K562 (cell line): ENCODE measurements around the gene THAP8. TPM values are rescaled to one million over a fixed set of nuclear protein-coding genes. Genes with fewer than 3 reads are reported as not detected.

Experiments used
- ATAC-seq: fragments of 200-7000 bp; cut with Tn5 transposase; 3 replicates; pipeline ENCODE4 v1.9.1; 2020; ENCODE audit warnings: moderate library complexity
- BruUV-seq: library from RNA; stranded (reverse); fragments of 400-500 nt; replicated peaks from 2 replicates; lab custom pipeline; 2021; lab: Mats Ljungman, UMichigan
- CTCF ChIA-PET: fragments of 300-600 bp; formaldehyde crosslinking; extraction: SDS; loops from one replicate; lab custom pipeline; 2021; ENCODE audit warnings: low intra/inter-chr PET ratio; lab: Yijun Ruan, JAX
- POLR2A ChIA-PET: fragments of 300-600, 350-650 bp; sonication (Branson Sonifier 250); formaldehyde crosslinking; extraction: SDS; loops from one replicate; lab custom pipeline; 2021; ENCODE audit warnings: antibody characterized with exemption, inconsistent platforms; lab: Yijun Ruan, JAX
- DNase-seq, 4 experiments: peaks; one replicate each; pipeline versions ENCODE4 v3.0.0 to v3.0.0-alpha.2; 2011 to 2018; ENCODE audit warnings: low spot score in 3 of 4, mixed read lengths in 3 of 4; ENCODE audit errors: extremely low read depth in 1 of 4
- FAIRE-seq: peaks from 2 replicates; lab custom pipeline; 2011; peaks lifted over from hg19 to GRCh38; lab: Jason Lieb, UNC
- H2AFZ ChIP-seq: 2 replicates; pipeline ENCODE4 v1.6.0; 2011; ENCODE audit warnings: low read depth, low read length, control low read depth, inconsistent platforms
- H3K27ac ChIP-seq: fragments of 200-600 bp; 3 replicates; pipeline ENCODE4 v1.8.0; 2011; ENCODE audit warnings: low read depth, mild to moderate bottlenecking, control low read depth, inconsistent platforms, low read length, moderate library complexity, mixed read lengths; ENCODE audit errors: extremely low read depth
- H3K27me3 ChIP-seq, 2 experiments: fragments of 300-600 bp in 1 of 2; 2 replicates in 1 of 2; 3 replicates in 1 of 2; pipeline versions ENCODE4 v1.6.0 to v1.8.0; 2011; ENCODE audit warnings: inconsistent platforms in 2 of 2, low read length in 2 of 2, mild to moderate bottlenecking in 1 of 2, mixed read lengths in 1 of 2, moderate library complexity in 1 of 2; ENCODE audit not compliant: control insufficient read depth in 2 of 2, insufficient read depth in 2 of 2
- H3K36me3 ChIP-seq: fragments of 300-600 bp; 3 replicates; pipeline ENCODE4 v1.8.0; 2011; ENCODE audit warnings: mild to moderate bottlenecking, low read length, inconsistent platforms; ENCODE audit not compliant: control insufficient read depth, insufficient read depth
- H3K4me1 ChIP-seq, 2 experiments: fragments of 200-600 bp in 1 of 2; replicated peaks in 1 of 2; 2 replicates in 1 of 2; 3 replicates in 1 of 2; pipeline versions ENCODE4 v1.5.1 to v1.8.0; 2011; ENCODE audit warnings: inconsistent platforms in 2 of 2, low read length in 2 of 2, mild to moderate bottlenecking in 1 of 2, mixed read lengths in 1 of 2, moderate library complexity in 1 of 2; ENCODE audit not compliant: control insufficient read depth in 2 of 2, insufficient read depth in 2 of 2
- H3K4me2 ChIP-seq: 2 replicates; pipeline ENCODE4 v1.6.1; 2011; ENCODE audit warnings: low read length, control low read depth, inconsistent platforms, mixed read lengths; ENCODE audit not compliant: insufficient read depth
- H3K4me3 ChIP-seq: fragments of 200-600 bp; sonication (generic), shearing (Covaris generic); 2 replicates; pipeline ENCODE4 v1.5.1; 2016; ENCODE audit warnings: control low read depth, inconsistent platforms
- H3K79me2 ChIP-seq: fragments of 200-600 bp; 3 replicates; pipeline ENCODE4 v1.8.0; 2011; ENCODE audit warnings: low read length, inconsistent platforms; ENCODE audit not compliant: control insufficient read depth, insufficient read depth
- H3K9ac ChIP-seq, 2 experiments: 2 replicates each; pipeline versions ENCODE4 v1.6.0 to v1.6.1; 2011; ENCODE audit warnings: low read depth in 2 of 2, low read length in 2 of 2, control low read depth in 1 of 2, inconsistent platforms in 1 of 2, mild to moderate bottlenecking in 1 of 2, mixed read lengths in 1 of 2; ENCODE audit not compliant: insufficient read depth in 1 of 2
- H3K9me1 ChIP-seq: one replicate; pipeline ENCODE4 v1.6.0; 2011; ENCODE audit warnings: inconsistent platforms, mild to moderate bottlenecking, low read length, moderate library complexity; ENCODE audit not compliant: control insufficient read depth, insufficient read depth
- H3K9me3 ChIP-seq: replicated peaks from 2 replicates; pipeline ENCODE4 v1.5.1; 2011; ENCODE audit warnings: low read depth, low read length, inconsistent platforms; ENCODE audit not compliant: control insufficient read depth, insufficient read depth
- H4K20me1 ChIP-seq: replicated peaks from 2 replicates; pipeline ENCODE4 v1.6.1; 2011; ENCODE audit warnings: low read length, inconsistent platforms, mixed read lengths; ENCODE audit not compliant: control insufficient read depth, insufficient read depth
- POLR2G ChIP-seq: fragments of 200-400 bp; formaldehyde crosslinking; IDR thresholded peaks from 2 replicates; pipeline ENCODE4 v1.6.1; 2017; ENCODE audit warnings: low read depth, mild to moderate bottlenecking, antibody characterized with exemption, low read length, moderate library complexity
- WGBS: fragments of 100-300 bp; shearing (Covaris generic); methylation state at CpG from one replicate; pipeline ENCODE4 v1.1.6; 2016; ENCODE audit warnings: low coverage, mixed read lengths; ENCODE audit not compliant: insufficient coverage; ENCODE audit errors: missing lambda C conversion rate; 5-methylcytosine and 5-hydroxymethylcytosine counted together
- in situ Hi-C: fragments of 300-500 bp; cut with MboI; formaldehyde crosslinking; loops from 4 replicates; pipeline ENCODE4 v1.15.0; 2018; ENCODE audit warnings: inconsistent platforms, mixed read lengths
- intact Hi-C: fragments of 100-400 bp; cut with micrococcal nuclease; formaldehyde crosslinking; loops from 2 replicates; pipeline ENCODE4 v1.14.2; 2022
- polyA plus RNA-seq, 8 experiments: library from polyadenylated mRNA; depleted of rRNA in 4 of 8; stranded (reverse) in 5 of 8; unstranded in 3 of 8; fragments of >200 nt; fragmentation: Nextera tagmentation in 2 of 8; fragmentation: Illumina TruSeq in 1 of 8; extraction: Ambion mirVana in 2 of 8; extraction: Trizol in 1 of 8; gene quantifications; 2 replicates each; pipeline versions ENCODE4 v1.2.1 to v1.2.3, GENCODE V29; 2011 to 2014; ENCODE audit warnings: inconsistent platforms in 1 of 8, missing spikeins in 1 of 8
- total RNA-seq, 7 experiments: library from RNA; depleted of rRNA in 6 of 7; stranded (reverse); fragments of >200 nt in 6 of 7; fragmentation: Illumina TruSeq in 2 of 7; extraction: Trizol in 2 of 7; gene quantifications; 2 replicates each; pipeline versions ENCODE4 v1.2.1 to v1.2.3, GENCODE V29; 2011 to 2021; ENCODE audit warnings: low replicate concordance in 1 of 7
- TF ChIP-seq, protein P1 (sequence below): fragments of 450-650 bp; IDR thresholded peaks from 2 replicates; pipeline ENCODE4 v1.6.1; 2016; ENCODE audit warnings: mild to moderate bottlenecking, moderate library complexity

The THAP8 gene
- total and polyA plus RNA-seq, 9 of the 15 experiments (the other 6 are each of a cell fraction or from before 2014, with no cell fraction given), result 0.11 to 2.0 (median 0.94) TPM

DNA sequence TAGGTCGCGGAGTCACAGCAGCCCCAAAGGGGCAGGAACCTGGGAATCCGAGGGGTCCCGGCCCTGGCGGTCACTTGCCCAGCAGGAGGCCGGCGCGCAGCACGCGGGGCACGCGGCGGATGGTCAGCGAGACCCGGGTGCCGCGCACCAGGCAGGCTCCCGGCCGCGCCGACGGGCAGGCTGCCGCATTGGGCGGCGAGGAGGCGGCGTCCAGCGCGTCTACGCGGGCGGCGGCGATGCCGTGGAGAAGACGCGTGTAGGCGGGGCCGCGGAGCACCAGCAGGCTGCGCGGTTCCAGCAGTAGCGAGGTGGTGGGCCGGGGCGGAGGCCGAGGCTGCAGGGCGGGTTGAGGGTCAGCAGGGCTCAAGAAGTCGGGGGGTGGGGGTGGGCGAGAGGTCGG, 44.9 kb downstream of the THAP8 start:
- 97% methylated on average over 27 of the region's 50 CpGs for WGBS
- intact Hi-C loops (no loop called here), in situ Hi-C loops (no loop called here)
- H3K27ac ChIP-seq, result no peak overlapping the region
- H3K9me3 ChIP-seq, result no peaks in the 10 kb centered on the region
- CTCF ChIA-PET, result no interaction called here
- POLR2A ChIA-PET, result no interaction called here
- H3K4me3 ChIP-seq, result no peak overlapping the region
- no peak overlapping the region for H2AFZ ChIP-seq
- ATAC-seq (no peak), DNase-seq (no peak), FAIRE-seq (no peak)
- no peaks in the 10 kb centered on the region for H3K9me1 ChIP-seq
- TF ChIP-seq POLR2G, result 0 out of 2 replicates have a peak, but pooled peaks have one; percentile 26
- TF ChIP-seq, protein P1, sequence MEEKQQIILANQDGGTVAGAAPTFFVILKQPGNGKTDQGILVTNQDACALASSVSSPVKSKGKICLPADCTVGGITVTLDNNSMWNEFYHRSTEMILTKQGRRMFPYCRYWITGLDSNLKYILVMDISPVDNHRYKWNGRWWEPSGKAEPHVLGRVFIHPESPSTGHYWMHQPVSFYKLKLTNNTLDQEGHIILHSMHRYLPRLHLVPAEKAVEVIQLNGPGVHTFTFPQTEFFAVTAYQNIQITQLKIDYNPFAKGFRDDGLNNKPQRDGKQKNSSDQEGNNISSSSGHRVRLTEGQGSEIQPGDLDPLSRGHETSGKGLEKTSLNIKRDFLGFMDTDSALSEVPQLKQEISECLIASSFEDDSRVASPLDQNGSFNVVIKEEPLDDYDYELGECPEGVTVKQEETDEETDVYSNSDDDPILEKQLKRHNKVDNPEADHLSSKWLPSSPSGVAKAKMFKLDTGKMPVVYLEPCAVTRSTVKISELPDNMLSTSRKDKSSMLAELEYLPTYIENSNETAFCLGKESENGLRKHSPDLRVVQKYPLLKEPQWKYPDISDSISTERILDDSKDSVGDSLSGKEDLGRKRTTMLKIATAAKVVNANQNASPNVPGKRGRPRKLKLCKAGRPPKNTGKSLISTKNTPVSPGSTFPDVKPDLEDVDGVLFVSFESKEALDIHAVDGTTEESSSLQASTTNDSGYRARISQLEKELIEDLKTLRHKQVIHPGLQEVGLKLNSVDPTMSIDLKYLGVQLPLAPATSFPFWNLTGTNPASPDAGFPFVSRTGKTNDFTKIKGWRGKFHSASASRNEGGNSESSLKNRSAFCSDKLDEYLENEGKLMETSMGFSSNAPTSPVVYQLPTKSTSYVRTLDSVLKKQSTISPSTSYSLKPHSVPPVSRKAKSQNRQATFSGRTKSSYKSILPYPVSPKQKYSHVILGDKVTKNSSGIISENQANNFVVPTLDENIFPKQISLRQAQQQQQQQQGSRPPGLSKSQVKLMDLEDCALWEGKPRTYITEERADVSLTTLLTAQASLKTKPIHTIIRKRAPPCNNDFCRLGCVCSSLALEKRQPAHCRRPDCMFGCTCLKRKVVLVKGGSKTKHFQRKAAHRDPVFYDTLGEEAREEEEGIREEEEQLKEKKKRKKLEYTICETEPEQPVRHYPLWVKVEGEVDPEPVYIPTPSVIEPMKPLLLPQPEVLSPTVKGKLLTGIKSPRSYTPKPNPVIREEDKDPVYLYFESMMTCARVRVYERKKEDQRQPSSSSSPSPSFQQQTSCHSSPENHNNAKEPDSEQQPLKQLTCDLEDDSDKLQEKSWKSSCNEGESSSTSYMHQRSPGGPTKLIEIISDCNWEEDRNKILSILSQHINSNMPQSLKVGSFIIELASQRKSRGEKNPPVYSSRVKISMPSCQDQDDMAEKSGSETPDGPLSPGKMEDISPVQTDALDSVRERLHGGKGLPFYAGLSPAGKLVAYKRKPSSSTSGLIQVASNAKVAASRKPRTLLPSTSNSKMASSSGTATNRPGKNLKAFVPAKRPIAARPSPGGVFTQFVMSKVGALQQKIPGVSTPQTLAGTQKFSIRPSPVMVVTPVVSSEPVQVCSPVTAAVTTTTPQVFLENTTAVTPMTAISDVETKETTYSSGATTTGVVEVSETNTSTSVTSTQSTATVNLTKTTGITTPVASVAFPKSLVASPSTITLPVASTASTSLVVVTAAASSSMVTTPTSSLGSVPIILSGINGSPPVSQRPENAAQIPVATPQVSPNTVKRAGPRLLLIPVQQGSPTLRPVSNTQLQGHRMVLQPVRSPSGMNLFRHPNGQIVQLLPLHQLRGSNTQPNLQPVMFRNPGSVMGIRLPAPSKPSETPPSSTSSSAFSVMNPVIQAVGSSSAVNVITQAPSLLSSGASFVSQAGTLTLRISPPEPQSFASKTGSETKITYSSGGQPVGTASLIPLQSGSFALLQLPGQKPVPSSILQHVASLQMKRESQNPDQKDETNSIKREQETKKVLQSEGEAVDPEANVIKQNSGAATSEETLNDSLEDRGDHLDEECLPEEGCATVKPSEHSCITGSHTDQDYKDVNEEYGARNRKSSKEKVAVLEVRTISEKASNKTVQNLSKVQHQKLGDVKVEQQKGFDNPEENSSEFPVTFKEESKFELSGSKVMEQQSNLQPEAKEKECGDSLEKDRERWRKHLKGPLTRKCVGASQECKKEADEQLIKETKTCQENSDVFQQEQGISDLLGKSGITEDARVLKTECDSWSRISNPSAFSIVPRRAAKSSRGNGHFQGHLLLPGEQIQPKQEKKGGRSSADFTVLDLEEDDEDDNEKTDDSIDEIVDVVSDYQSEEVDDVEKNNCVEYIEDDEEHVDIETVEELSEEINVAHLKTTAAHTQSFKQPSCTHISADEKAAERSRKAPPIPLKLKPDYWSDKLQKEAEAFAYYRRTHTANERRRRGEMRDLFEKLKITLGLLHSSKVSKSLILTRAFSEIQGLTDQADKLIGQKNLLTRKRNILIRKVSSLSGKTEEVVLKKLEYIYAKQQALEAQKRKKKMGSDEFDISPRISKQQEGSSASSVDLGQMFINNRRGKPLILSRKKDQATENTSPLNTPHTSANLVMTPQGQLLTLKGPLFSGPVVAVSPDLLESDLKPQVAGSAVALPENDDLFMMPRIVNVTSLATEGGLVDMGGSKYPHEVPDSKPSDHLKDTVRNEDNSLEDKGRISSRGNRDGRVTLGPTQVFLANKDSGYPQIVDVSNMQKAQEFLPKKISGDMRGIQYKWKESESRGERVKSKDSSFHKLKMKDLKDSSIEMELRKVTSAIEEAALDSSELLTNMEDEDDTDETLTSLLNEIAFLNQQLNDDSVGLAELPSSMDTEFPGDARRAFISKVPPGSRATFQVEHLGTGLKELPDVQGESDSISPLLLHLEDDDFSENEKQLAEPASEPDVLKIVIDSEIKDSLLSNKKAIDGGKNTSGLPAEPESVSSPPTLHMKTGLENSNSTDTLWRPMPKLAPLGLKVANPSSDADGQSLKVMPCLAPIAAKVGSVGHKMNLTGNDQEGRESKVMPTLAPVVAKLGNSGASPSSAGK, result no peak
- H3K4me1 ChIP-seq, result peaks cover 5 to 23% of the 10 kb centered on the region in 2 experiments; a peak in 2 of 5 replicates
- peaks cover 13% of the 10 kb centered on the region for H3K79me2 ChIP-seq
- no peaks in the 10 kb centered on the region for H3K27me3 ChIP-seq
- H3K36me3 ChIP-seq, result 0 out of 3 replicates have a peak, but pooled peaks cover 2% of the 10 kb centered on the region
- no peak overlapping the region for H3K9ac ChIP-seq
- no peaks in the 10 kb centered on the region for H4K20me1 ChIP-seq
- BruUV-seq, result no TSS peak
- no peak overlapping the region for H3K4me2 ChIP-seq
